Right lobe of liver (tissue), 6 donors: Measurements from ENCODE around the gene CAVIN2. TPM values are rescaled to one million over a fixed set of nuclear protein-coding genes. Genes with fewer than 3 reads are reported as not detected.

Experiments used
- ATAC-seq, 4 donors: fragments of 200-7000 bp; cut with Tn5 transposase; one replicate each; pipeline ENCODE4 v1.9.1; 2020; ENCODE audit warnings: mild to moderate bottlenecking in 4 of 4, moderate library complexity in 4 of 4
- DNase-seq, 3 donors: peaks; one replicate each; pipeline ENCODE4 v3.0.0-alpha.2; 2020
- H3K27ac ChIP-seq, 3 donors: fragments of 200-600 bp; one replicate each; pipeline ENCODE4 v1.8.0; 2022
- H3K27me3 ChIP-seq, 2 donors: fragments of 200-600 bp; one replicate each; pipeline ENCODE4 v1.8.0; 2022
- H3K36me3 ChIP-seq, 4 donors: fragments of 200-600 bp; sonication (generic) in 1 of 4; one replicate each; pipeline versions ENCODE4 v1.5.1 to v1.8.0; 2017 to 2022; ENCODE audit warnings: control low read depth in 1 of 4
- H3K4me1 ChIP-seq, 4 donors: fragments of 200-600 bp; sonication (generic) in 1 of 4; one replicate each; pipeline versions ENCODE4 v1.5.1 to v1.8.0; 2017 to 2022; ENCODE audit warnings: control low read depth in 1 of 4
- H3K4me3 ChIP-seq, 3 donors: fragments of 200-600 bp; one replicate each; pipeline ENCODE4 v1.8.0; 2022
- H3K9me3 ChIP-seq, 4 donors: fragments of 200-600 bp; sonication (generic) in 1 of 4; one replicate each; pipeline versions ENCODE4 v1.5.1 to v1.8.0; 2017 to 2022; ENCODE audit warnings: control low read depth in 1 of 4
- POLR2A ChIP-seq: fragments of 450-650 bp; IDR thresholded peaks from one replicate; pipeline ENCODE4 v1.6.1; 2017; ENCODE audit warnings: antibody characterized with exemption, mild to moderate bottlenecking
- WGBS: methylation state at CpG from one replicate; pipeline ENCODE4 v1.1.6; 2018; ENCODE audit warnings: low coverage, low lambda C conversion rate; ENCODE audit not compliant: insufficient coverage; ENCODE audit errors: missing lambda C conversion rate; 5-methylcytosine and 5-hydroxymethylcytosine counted together
- intact Hi-C, 2 donors: fragments of 100-400 bp; cut with DNase I; formaldehyde crosslinking; loops; one replicate each; pipeline versions ENCODE4 v1.11.2 to v1.14.1; 2022
- total RNA-seq, 6 experiments: library from RNA; depleted of rRNA in 2 of 6; stranded (reverse); fragments of >200 nt in 2 of 6; fragmentation: NEBNext Ultra II Directional in 3 of 6; extraction: Animal tissue kit (Norgen Biotek cat#: 25700) in 3 of 6; gene quantifications; one replicate each; pipeline versions ENCODE4 v1.1.0 to v1.2.4, GENCODE V29; 2016 to 2023
- TF ChIP-seq, protein P1 (sequence below), 4 donors: fragments of 200-600 bp in 3 of 4; fragments of 450-650 bp in 1 of 4; IDR thresholded peaks; one replicate each; pipeline versions ENCODE4 v1.5.1 to v1.8.0; 2016 to 2022; ENCODE audit warnings: antibody characterized with exemption in 4 of 4, mild to moderate bottlenecking in 2 of 4
- donor health status: DM: no; HTN: yes; CAD: no.
- donor health status: DM: no; HTN: no; CAD: no.
- donor health status: DM: no; HTN: no; CAD: no.
- donor health status: DM: no; HTN: yes; CAD: no.
- donor health status: DM: no; HTN: yes; CAD: no.

CAVIN2 gene
- total RNA-seq, 6 experiments from 2014 or later: 6.8 to 17.5 (median 9.6) TPM

DNA sequence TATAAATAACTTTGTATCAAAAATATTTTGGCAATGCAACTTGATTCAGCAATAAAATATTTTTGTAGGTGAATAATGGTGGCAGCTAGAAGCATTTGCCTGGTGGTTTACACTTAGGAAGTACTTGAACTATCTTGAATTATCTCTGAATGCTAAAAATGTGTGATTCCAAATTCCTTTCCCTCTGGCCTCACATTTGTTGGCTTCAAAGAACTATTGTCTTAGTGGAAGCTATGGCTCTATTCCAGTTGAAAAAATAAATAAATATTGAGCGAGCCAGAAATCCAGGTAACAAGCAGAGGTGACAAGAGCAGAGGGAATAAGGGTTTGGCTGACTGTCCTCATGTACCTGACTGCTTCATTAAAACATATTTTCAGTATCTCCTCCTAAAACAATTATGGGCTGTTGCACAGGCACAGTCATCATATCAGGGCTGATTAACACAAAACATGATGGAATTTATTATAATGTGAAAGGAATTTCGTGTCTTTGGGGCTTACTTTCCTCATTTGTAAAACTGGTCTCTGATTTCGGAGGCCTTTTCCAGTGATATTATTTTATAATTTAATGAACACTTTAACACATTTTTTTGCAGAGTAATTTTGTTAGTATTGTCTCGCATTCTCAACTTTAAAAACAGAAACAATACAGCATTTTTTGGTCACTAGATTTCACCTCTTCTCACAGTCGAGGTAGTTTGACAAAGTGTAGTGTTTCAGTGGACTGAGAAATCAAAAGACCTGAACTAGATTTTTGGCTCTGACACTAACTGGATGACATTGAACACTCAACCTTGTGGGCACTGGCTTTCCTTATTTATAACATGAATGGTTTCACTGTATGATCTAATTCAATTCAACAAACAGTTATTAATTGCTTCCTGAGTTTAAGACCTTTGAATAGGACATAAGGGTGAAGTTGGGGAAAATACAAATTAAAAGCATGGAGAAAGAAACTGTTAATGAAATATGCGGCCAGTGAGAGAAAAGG is 7.8 kb upstream of the CAVIN2 start:
- H3K9me3 ChIP-seq: no peaks in the 10 kb centered on the region
- H3K27me3 ChIP-seq: no peaks in the 10 kb centered on the region
- H3K4me1 ChIP-seq: peaks cover 0 to 5% (median 0%) of the 10 kb centered on the region in 4 donors
- DNase-seq: no peak
- WGBS: 57% methylated on average over 6 of the region's 6 CpGs
- H3K4me3 ChIP-seq: no peak overlapping the region
- peak in 3 of 4 donors; percentile 27 to 53 (median 46) for ATAC-seq
- intact Hi-C loops: no loop called here
- H3K27ac ChIP-seq: no peak overlapping the region
- H3K36me3 ChIP-seq: no peaks in the 10 kb centered on the region
- TF ChIP-seq, protein P1, sequence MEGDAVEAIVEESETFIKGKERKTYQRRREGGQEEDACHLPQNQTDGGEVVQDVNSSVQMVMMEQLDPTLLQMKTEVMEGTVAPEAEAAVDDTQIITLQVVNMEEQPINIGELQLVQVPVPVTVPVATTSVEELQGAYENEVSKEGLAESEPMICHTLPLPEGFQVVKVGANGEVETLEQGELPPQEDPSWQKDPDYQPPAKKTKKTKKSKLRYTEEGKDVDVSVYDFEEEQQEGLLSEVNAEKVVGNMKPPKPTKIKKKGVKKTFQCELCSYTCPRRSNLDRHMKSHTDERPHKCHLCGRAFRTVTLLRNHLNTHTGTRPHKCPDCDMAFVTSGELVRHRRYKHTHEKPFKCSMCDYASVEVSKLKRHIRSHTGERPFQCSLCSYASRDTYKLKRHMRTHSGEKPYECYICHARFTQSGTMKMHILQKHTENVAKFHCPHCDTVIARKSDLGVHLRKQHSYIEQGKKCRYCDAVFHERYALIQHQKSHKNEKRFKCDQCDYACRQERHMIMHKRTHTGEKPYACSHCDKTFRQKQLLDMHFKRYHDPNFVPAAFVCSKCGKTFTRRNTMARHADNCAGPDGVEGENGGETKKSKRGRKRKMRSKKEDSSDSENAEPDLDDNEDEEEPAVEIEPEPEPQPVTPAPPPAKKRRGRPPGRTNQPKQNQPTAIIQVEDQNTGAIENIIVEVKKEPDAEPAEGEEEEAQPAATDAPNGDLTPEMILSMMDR (IDR thresholded peaks at IDR 0.05): no peak
- TF ChIP-seq POLR2A: no peak

DNA sequence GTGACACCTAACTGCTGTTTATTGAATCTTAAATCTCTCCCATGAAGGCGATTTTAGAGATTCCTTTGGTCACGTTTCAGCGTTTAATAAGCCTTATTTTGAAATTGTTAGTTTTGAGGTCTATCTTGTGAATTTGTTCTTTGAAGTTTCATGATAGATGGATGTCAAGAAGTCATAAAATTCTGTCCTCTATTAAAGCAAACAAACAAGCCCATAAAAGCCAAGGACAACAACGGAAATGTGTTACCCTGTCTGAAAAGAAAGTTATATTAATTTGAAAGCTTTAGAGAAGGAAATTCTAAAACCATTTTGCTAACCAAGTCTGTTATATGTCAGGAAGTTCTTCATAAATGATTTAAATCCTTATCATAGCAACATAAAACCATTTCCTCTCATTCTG is 7.0 kb upstream of the CAVIN2 start:
- 29% methylated on average over 4 of the region's 4 CpGs for WGBS
- H3K9me3 ChIP-seq: no peaks in the 10 kb centered on the region
- no peak overlapping the region for H3K4me3 ChIP-seq
- no peaks in the 10 kb centered on the region for H3K36me3 ChIP-seq
- no peak overlapping the region for H3K27ac ChIP-seq
- peaks cover 0 to 5% (median 0%) of the 10 kb centered on the region in 4 donors for H3K4me1 ChIP-seq
- no peak for DNase-seq
- ATAC-seq: no peak
- TF ChIP-seq, protein P1 (IDR thresholded peaks at IDR 0.05): no peak
- no peak for TF ChIP-seq POLR2A
- intact Hi-C loops: no loop called here
- no peaks in the 10 kb centered on the region for H3K27me3 ChIP-seq

DNA sequence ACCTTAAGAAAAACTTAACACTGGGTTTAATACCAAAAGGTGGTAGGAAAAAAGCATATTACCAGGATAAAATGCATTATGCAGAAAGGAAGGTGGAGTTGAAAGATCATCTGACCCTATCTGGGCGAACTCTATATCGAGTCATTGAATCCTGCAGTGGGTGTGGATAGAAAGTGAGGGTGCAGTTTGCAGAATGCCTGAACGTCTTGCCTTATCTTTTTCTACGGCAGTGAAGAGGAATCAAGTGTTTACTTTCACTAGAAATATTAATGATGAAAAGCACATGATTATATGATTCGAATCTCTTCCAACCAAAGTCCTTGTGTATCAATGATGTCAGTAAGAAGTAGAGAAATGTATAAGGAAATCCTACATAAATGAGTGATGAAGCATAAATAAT is 4.3 kb upstream of the CAVIN2 start:
- H3K4me3 ChIP-seq: no peak overlapping the region
- no peak for ATAC-seq
- peaks cover 0 to 5% (median 0%) of the 10 kb centered on the region in 4 donors for H3K4me1 ChIP-seq
- intact Hi-C loops: no loop called here
- no peak overlapping the region for H3K27ac ChIP-seq
- H3K27me3 ChIP-seq: no peaks in the 10 kb centered on the region
- H3K36me3 ChIP-seq: no peaks in the 10 kb centered on the region
- no peaks in the 10 kb centered on the region for H3K9me3 ChIP-seq
- no peak for DNase-seq
- no peak for TF ChIP-seq POLR2A
- TF ChIP-seq, protein P1 (IDR thresholded peaks at IDR 0.05): no peak
- WGBS: 79% methylated on average over 5 of the region's 5 CpGs

DNA sequence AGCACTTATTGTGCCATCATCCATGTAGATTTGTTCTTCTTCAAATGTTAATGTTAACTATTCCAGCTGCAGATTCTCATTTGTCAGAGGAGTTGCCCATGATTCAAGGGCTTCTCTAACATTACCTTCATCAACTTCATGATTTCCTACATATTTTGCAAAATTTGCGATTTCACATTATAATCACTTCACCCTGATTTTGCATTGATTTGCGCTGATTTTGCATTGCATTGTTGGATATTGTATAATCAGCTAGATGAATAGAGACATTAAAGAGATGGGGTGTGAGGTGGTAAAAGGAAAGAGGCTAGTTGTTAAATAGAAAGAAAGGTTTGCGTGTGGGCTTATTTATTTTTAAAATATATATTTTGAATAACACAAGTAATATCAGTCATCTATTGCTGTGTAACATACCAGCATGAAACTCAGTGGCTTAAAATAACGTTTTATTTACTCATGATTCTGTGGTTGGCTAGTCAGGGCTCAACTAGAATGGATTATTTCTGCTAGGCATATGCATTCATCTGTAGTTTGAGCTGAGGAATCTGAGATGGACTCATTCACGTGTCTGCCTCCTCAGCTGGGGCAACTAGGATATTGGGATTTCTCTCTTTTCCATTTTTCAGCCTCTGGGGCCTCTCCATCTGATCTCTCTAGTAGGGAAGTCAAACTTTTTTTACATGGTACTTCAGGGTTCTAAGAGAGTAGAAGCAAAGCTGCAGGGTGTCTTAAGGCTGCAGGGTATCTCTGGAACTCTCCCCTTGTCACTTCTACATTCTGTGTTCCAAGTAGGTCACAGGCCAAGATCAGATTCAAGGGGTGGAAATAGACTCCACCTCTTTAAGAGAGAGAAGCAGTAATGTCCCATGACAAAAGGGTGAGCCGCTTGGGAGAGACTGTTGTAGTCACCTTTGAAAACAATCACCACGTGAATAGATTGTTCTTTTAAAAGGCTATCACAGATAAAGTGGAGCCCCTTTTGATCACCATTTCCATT is 2.2 kb upstream of the CAVIN2 start:
- Histone ChIP-seq H3K36me3 (no peaks in the 10 kb centered on the region), H3K27me3 (no peaks in the 10 kb centered on the region), H3K4me3 (no peak overlapping the region), H3K4me1 (no peaks in the 10 kb centered on the region), H3K9me3 (no peaks in the 10 kb centered on the region), H3K27ac (no peak overlapping the region)
- DNase-seq (no peak), ATAC-seq (no peak)
- TF ChIP-seq POLR2A: no peak
- TF ChIP-seq, protein P1 (IDR thresholded peaks at IDR 0.05): no peak
- intact Hi-C loops: no loop called here
- 64% methylated on average over 7 of the region's 7 CpGs for WGBS
